ENCODE results near the gene ISM1.

The ISM1 gene

DNA sequence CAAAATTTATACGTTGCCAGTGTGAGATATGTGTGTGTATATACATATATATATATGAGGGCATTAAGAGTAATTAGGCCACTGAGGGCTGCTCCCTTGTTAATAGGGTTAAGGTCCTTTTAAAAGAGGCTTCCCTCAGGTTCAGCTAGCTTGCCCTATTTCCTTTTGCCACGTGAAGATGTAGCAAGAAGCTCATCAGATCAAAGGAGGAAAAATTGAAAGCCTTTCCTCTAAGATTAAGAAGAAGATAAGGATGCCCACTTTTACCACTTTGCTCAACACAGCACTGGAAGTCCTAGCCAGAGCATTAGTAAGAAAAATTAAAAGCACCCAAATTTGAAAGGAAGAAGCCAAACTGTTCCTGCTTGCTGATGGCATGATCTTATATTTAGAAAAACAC is 33.2 kb upstream of the ISM1 start:
- in situ Hi-C loops (cut with HindIII; ENCODE audit: low sequenced_read_pairs) = no loop called here
- TF ChIP-seq, protein P1, sequence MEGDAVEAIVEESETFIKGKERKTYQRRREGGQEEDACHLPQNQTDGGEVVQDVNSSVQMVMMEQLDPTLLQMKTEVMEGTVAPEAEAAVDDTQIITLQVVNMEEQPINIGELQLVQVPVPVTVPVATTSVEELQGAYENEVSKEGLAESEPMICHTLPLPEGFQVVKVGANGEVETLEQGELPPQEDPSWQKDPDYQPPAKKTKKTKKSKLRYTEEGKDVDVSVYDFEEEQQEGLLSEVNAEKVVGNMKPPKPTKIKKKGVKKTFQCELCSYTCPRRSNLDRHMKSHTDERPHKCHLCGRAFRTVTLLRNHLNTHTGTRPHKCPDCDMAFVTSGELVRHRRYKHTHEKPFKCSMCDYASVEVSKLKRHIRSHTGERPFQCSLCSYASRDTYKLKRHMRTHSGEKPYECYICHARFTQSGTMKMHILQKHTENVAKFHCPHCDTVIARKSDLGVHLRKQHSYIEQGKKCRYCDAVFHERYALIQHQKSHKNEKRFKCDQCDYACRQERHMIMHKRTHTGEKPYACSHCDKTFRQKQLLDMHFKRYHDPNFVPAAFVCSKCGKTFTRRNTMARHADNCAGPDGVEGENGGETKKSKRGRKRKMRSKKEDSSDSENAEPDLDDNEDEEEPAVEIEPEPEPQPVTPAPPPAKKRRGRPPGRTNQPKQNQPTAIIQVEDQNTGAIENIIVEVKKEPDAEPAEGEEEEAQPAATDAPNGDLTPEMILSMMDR (IDR thresholded peaks at IDR 0.05; ENCODE audit: low read depth, low read length, missing control alignments) = no peak
- DNase-seq (ENCODE audit: low read depth) = no peak
- H3K4me3 ChIP-seq (ENCODE audit: low read depth, low read length) = no peak overlapping the region

DNA sequence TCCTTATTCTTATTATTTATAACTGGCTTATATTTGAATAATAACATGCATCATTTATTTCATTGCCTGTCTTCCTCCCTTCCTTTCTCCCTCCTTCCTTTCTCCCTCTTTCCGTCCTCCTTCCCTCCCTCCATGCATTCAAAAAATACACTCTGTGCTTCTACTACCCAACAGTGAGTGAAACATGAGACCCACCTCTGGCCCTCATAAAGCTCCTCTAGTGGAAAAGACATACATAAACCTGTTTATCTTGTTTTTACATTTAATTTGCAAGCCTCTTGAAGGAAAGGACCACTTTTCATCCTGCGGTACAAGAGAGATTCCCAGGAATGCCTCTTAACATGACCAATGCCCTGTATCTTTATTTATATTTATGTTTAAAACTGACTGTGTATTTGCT is 21.8 kb upstream of the ISM1 start:
- TF ChIP-seq, protein P1 (IDR thresholded peaks at IDR 0.05; ENCODE audit: low read depth, low read length, missing control alignments) = no peak
- in situ Hi-C loops (cut with HindIII; ENCODE audit: low sequenced_read_pairs) = no loop called here
- H3K4me3 ChIP-seq (ENCODE audit: low read depth, low read length) = no peak overlapping the region
- DNase-seq (ENCODE audit: low read depth) = no peak

DNA sequence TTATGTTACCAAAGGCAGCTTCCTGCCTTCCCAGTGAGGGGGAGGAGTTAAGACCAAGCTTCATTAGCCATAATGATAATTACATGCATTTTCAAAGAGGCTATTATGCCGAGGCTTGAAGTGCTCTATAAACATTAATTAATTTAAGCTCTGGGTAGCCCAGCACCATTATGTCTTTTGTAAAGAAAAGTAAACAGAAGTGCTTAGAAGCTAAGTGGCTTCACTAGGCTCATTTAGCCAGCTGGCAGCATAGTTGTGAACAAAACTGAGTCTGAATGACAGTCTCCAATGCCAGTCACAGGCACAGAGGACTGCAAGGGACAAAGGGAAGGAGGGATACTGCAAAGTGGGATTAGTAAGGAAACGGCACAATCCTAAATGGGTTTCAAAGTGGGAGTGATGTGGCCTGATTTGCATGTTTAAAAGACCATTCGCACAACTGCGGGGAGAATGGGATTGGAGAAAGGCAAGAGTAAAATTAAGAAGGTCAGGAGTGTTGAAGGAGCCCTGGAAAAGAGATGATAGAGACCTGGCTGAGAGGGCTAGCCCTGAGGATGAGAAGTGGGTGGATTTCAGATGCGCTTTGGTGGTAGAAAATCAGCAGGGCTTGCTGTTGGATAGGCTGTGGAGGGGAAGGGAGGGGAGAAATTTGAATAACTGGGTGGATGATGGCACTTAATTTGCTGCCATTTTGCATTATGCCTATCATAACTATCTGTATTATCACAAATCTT is 20.1 kb upstream of the ISM1 start:
- DNase-seq (ENCODE audit: low read depth) = no peak
- in situ Hi-C loops (cut with HindIII; ENCODE audit: low sequenced_read_pairs) = no loop called here

DNA sequence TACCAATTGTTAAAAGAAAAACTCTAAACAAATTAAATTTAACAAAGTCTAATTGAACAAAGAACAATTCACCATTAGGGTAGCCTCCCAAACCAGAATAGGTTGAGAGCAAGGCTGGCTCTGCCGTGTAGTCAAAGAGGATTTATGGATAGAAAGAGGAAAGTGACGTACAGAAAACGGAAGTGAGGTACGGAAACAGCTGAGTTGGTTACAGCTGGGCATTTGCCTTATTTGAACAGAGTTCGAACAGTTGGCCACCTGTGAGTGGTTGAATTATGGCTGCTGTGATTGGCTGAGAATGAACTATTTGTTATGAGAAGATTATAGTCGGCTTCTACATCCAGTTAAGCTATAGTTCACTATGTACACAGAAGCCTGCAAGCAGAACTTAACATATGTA is 18.5 kb upstream of the ISM1 start:
- TF ChIP-seq, protein P1 (IDR thresholded peaks at IDR 0.05; ENCODE audit: low read depth, low read length, missing control alignments) = no peak
- H3K4me3 ChIP-seq (ENCODE audit: low read depth, low read length) = no peak overlapping the region
- DNase-seq (ENCODE audit: low read depth) = no peak
- in situ Hi-C loops (cut with HindIII; ENCODE audit: low sequenced_read_pairs) = no loop called here

More for the DNA sequence above, 20.1 kb upstream of the ISM1 start:
- TF ChIP-seq, protein P1 (IDR thresholded peaks at IDR 0.05; ENCODE audit: low read depth, low read length, missing control alignments) = no peak
- H3K4me3 ChIP-seq (ENCODE audit: low read depth, low read length) = no peak overlapping the region

DNA sequence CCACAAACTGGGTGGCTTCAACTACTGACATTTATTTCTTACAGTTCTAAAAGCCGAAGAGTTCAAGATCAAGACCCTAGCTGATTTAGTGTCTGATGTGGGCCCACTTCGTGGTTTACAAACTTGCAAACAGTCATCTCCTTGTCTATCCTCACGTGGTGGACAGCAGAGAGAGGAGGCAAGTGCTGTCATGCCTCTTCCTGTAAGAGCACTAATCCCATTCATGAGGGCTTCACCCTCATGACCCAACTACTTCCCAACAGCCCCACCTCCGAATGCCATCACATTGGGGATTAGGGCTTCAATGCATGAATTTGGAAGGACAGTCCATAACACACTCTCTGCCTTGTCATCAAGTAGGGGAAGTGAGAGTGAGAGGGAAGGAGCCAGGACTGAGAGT is 15.6 kb upstream of the ISM1 start:
- in situ Hi-C loops (cut with HindIII; ENCODE audit: low sequenced_read_pairs) = no loop called here
- TF ChIP-seq, protein P1 (IDR thresholded peaks at IDR 0.05; ENCODE audit: low read depth, low read length, missing control alignments) = no peak
- no peak for DNase-seq (ENCODE audit: low read depth)
- no peak overlapping the region for H3K4me3 ChIP-seq (ENCODE audit: low read depth, low read length)

DNA sequence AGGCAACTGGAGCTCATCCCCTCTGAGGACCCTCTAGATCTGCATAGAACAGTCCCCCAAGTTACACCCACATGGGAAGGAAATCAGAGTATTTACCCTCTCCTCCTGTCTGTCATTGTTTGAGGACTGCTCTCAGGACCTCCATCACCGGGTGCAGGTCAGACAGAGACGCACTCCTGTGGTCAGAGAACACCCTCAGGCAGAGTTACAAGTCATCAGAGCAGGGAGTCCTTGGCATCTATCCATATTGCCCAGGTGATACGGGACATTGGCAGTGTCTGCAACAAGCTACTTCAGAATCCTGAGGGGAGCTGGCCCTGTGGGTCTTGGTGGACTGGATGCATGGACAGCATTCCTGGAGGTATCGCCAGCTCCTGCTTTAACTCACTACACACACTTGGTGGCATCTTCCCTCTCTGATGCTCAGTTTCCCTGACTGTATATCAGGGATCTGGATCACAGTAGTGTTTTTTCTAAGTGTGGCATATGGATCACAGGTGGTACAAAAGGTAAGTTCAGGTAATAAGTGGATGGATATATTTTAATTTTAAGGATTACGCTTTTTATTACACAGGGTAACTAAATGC is 15.1 kb upstream of the ISM1 start:
- TF ChIP-seq, protein P1 (IDR thresholded peaks at IDR 0.05; ENCODE audit: low read depth, low read length, missing control alignments) = no peak
- DNase-seq (ENCODE audit: low read depth) = no peak
- in situ Hi-C loops (cut with HindIII; ENCODE audit: low sequenced_read_pairs) = no loop called here
- no peak overlapping the region for H3K4me3 ChIP-seq (ENCODE audit: low read depth, low read length)
